KMS-11 (cell line): Measurements from ENCODE around the gene IDUA.

Experiments used
- H2AFZ ChIP-seq: fragments of 200-600 bp; sonication (generic); 2 replicates; pipeline ENCODE4 v1.6.1; 2016; ENCODE audit warnings: antibody characterized with exemption, mixed run types, low read depth
- H3K27ac ChIP-seq: fragments of 200-600 bp; sonication (generic); 2 replicates; pipeline ENCODE4 v1.6.1; 2016; ENCODE audit warnings: mild to moderate bottlenecking, mixed run types
- H3K27me3 ChIP-seq: fragments of 200-600 bp; sonication (generic); 2 replicates; pipeline ENCODE4 v1.6.1; 2017; ENCODE audit warnings: mild to moderate bottlenecking, low read depth, mixed run types, moderate library complexity; ENCODE audit not compliant: insufficient read depth
- H3K36me3 ChIP-seq: fragments of 200-600 bp; sonication (generic); 2 replicates; pipeline ENCODE4 v1.6.1; 2017; ENCODE audit warnings: mild to moderate bottlenecking, mixed run types; ENCODE audit not compliant: insufficient read depth
- H3K4me1 ChIP-seq: fragments of 200-600 bp; sonication (generic); 2 replicates; pipeline ENCODE4 v1.6.1; 2016; ENCODE audit warnings: mild to moderate bottlenecking, low read depth, mixed run types; ENCODE audit not compliant: poor library complexity, severe bottlenecking
- H3K4me2 ChIP-seq: fragments of 200-600 bp; sonication (generic); 2 replicates; pipeline ENCODE4 v1.7.0; 2016; ENCODE audit warnings: mild to moderate bottlenecking, mixed run types
- H3K4me3 ChIP-seq: fragments of 200-600 bp; sonication (generic); IDR thresholded peaks from 2 replicates; pipeline ENCODE4 v1.6.1; 2017; ENCODE audit warnings: low read depth, low read length, mixed read lengths; ENCODE audit not compliant: insufficient read depth
- H3K79me2 ChIP-seq: fragments of 200-600 bp; sonication (generic); 2 replicates; pipeline ENCODE4 v1.6.1; 2016; ENCODE audit warnings: low read depth, mixed run types; ENCODE audit not compliant: insufficient read depth
- H3K9ac ChIP-seq: fragments of 200-600 bp; sonication (generic); 2 replicates; pipeline ENCODE4 v1.6.1; 2016; ENCODE audit warnings: mild to moderate bottlenecking, mixed run types
- H4K20me1 ChIP-seq: fragments of 200-600 bp; sonication (generic); 2 replicates; pipeline ENCODE4 v1.6.1; 2016; ENCODE audit warnings: mild to moderate bottlenecking, mixed run types; ENCODE audit not compliant: insufficient read depth
- CTCF ChIP-seq: fragments of 200-600 bp; sonication (generic); conservative IDR thresholded peaks from 2 replicates; pipeline ENCODE4 v1.6.1; 2017; ENCODE audit warnings: low read depth, mild to moderate bottlenecking, antibody characterized with exemption, low read length, moderate library complexity, mixed read lengths

Gene IDUA

DNA sequence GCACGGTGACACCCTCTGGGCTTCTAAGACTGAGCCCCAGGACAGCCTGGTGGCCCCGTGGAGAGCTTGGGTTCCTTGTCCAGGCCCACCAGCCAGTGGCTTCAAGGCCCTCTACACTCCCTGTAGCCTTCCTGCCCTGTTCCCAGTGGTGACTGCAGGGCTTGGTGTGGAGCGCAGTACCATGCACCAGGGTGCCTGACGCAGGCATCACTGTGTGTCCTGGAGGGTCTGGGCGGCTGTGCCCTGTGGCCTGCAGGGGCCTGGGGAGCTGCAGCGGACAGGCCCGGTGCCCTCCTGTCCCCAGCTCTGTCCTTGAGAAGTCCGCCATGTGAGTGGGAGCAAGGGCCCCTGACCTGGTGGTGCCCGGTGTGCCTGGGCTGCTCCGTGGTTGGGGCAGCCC is 28.9 kb downstream of the IDUA start:
- H3K27ac ChIP-seq: no peak overlapping the region
- no peak overlapping the region for H3K4me3 ChIP-seq
- H3K4me2 ChIP-seq: no peak overlapping the region
- TF ChIP-seq CTCF: no peak
- no peak overlapping the region for H3K9ac ChIP-seq
- no peaks in the 10 kb centered on the region for H3K27me3 ChIP-seq
- H3K36me3 ChIP-seq: no peaks in the 10 kb centered on the region
- no peaks in the 10 kb centered on the region for H3K4me1 ChIP-seq
- H2AFZ ChIP-seq: no peak overlapping the region
- H4K20me1 ChIP-seq: no peaks in the 10 kb centered on the region
- no peaks in the 10 kb centered on the region for H3K79me2 ChIP-seq

DNA sequence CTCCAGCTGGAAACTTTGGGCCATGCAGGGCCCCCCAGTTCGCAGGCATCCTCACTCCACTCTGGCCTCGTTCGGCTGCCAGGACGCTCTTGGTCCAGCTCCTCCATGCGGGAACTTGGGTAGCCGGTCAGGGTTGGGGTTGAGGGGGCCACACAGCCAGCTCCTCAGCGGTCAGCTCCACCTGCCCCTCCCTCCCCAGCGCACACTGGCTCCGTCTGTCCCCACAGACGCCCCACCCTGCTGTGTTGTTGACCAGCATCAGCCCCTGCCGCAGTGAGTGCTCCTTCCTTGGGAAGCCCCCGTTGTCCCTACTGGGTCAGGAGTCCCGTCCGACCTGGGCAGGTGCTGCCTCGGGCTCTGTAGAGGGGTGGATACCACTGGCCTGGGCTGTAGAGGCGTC is 30.4 kb downstream of the IDUA start:
- no peak overlapping the region for H2AFZ ChIP-seq
- no peaks in the 10 kb centered on the region for H3K79me2 ChIP-seq
- H4K20me1 ChIP-seq: no peaks in the 10 kb centered on the region
- no peak for TF ChIP-seq CTCF
- no peak overlapping the region for H3K4me2 ChIP-seq
- H3K27ac ChIP-seq: no peak overlapping the region
- no peak overlapping the region for H3K4me3 ChIP-seq
- H3K36me3 ChIP-seq: no peaks in the 10 kb centered on the region
- H3K9ac ChIP-seq: no peak overlapping the region
- no peaks in the 10 kb centered on the region for H3K4me1 ChIP-seq
- H3K27me3 ChIP-seq: no peaks in the 10 kb centered on the region

GRCh38 chr4:1017706-1018105 is 30.9 kb downstream of the IDUA start:
- no peak overlapping the region for H2AFZ ChIP-seq
- no peak overlapping the region for H3K9ac ChIP-seq
- TF ChIP-seq CTCF: no peak
- no peaks in the 10 kb centered on the region for H3K4me1 ChIP-seq
- no peak overlapping the region for H3K4me2 ChIP-seq
- H3K27ac ChIP-seq: no peak overlapping the region
- H3K36me3 ChIP-seq: no peaks in the 10 kb centered on the region
- H3K4me3 ChIP-seq: no peak overlapping the region
- H3K79me2 ChIP-seq: no peaks in the 10 kb centered on the region
- no peaks in the 10 kb centered on the region for H4K20me1 ChIP-seq
- no peaks in the 10 kb centered on the region for H3K27me3 ChIP-seq

DNA sequence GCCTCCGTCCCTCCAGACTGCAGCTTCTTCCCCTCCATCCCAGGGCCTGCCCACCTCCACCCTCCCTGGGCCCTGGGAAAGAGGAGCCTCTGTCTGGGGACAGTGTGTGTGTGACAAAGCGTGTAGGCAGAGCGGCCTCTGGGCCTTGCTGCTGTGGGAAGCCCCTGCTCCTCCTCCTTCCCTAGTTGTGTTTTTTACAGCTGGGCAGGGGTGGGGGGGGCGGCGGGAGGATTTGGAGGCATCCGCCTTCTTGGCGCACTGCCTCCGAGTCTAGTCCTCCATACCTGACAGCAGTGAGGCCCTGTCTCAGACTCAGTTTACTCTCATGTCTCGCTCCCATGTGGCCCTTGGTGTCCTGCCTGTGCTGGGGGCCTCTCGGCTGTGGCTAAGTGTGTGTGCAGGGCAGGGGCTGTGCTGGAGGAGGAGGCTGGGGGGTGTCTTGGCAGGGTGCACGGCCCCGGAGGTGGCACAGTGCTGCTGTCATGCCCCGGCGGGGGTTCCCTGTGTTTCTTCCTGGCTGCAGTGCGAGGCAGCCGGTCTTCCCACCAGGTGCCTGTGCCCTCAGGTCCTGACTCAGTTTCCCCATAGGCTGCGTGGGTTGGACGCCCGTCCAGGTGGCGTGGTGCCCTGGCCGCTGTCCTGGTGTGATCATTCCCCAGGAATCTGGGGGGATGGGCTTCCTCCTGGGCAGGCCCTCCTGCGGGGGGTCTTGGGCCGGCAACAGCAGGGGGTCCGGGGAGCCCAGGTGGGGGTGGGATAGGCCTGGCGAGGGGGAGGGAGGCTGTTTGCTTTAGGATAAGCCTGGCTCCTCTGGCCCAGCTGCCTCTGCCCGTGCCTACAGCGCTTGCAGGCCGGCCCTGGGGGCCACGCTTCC is 31.5 kb downstream of the IDUA start:
- Histone ChIP-seq H3K79me2 (no peaks in the 10 kb centered on the region), H3K27me3 (no peaks in the 10 kb centered on the region), H3K9ac (no peak overlapping the region), H3K4me3 (no peak overlapping the region), H3K27ac (no peak overlapping the region), H4K20me1 (no peaks in the 10 kb centered on the region), H2AFZ (no peak overlapping the region), H3K4me2 (no peak overlapping the region), H3K36me3 (no peaks in the 10 kb centered on the region), H3K4me1 (no peaks in the 10 kb centered on the region)
- TF ChIP-seq CTCF: no peak
